SH-SY5Y (cell line): ENCODE data around the gene PEX11A.

Experiments used
- GATA2 ChIP-seq: IDR thresholded peaks from 2 replicates; pipeline ENCODE4 v1.6.1; 2011; ENCODE audit warnings: mild to moderate bottlenecking, low read depth, low read length
- GATA3 ChIP-seq: IDR thresholded peaks from 2 replicates; pipeline ENCODE4 v1.6.1; 2011; ENCODE audit warnings: low read depth, mild to moderate bottlenecking, low read length, moderate library complexity

The PEX11A gene

DNA sequence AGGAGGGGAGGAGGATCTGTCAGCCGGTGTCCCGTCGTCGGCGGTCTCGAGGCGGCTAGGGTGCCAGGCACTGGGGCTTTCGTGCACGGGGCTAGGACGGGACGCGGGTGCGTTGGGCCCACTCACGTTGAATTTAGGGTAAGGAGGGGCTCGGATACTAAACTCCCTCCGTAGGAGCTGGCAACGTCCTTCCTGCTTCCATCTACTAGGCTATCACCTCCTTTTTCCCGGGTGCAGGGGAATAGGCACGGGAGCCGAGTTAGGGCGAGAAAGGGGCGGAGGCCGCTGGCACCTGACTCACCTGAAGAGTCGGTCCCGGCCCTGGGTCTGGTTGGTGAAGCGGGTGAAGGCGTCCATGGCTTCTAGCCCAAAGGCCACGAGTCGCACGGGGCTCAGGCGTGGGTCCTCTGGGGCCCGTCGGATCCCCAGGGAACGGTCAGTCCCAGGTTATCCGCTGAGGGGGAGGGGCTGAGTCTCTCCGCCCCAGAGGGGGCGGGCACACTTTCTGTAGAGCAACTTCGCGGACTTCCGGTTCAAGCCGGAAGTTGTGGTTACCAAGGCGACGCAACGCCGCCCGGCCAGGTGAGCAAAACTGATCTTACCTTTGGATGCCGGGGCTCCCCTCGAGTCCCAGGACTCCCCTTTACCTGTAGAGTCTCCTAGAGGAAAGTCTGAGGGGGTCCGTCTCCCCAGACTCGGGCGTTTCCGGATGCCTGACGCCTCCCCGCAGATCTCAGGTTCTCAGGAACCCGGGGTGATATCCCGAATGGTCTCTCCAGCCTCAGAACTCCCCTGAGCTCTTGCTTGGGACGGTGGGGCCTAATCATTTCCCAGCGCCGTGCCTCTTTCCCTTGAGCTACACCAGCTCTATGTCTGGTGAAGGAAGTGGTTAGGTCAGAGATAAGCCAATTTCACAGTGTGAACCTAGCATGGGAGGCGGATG is at the start of gene PEX11A, which contains the start of gene WDR93:
Gene PEX11A, minus strand, starts transcription at position 479 of the 943 bp plus-strand sequence. Its CDS starts 122 bp downstream, at position 357.
Gene WDR93, plus strand, starts transcription at position 536 of the 943 bp plus-strand sequence. CDS start 10,936 bp downstream, outside the sequence.
- no peak for TF ChIP-seq GATA3
- TF ChIP-seq GATA2: no peak; the same call in 1 of the 2 replicates

GRCh38 chr15:89740137-89740536 is 49.6 kb upstream of the PEX11A start:
- no peak for TF ChIP-seq GATA3
- TF ChIP-seq GATA2: no peak

DNA sequence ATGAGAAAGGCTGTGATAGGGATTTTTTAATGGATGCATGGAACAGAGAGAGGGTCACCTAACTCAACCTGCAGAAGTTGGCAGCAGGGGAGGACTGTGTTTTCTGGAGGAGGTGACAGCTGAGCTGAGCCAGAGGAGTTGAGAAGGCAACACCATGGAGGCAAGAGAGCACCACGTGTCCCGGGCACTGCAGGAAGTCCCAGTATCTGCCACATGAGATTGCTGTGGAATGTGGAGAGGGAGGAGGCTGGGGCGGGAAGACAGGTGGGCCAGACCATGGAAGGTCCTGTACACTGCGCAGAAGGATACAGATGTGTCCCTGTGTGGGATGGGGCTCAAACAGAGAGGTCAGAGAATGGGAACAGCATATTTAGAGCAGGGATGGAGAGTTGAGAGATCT is 45.2 kb upstream of the PEX11A start:
- TF ChIP-seq GATA3: no peak
- TF ChIP-seq GATA2: no peak

- no peak for TF ChIP-seq GATA2
- TF ChIP-seq GATA3: no peak
These were observed 42.1 kb upstream of the PEX11A start for GRCh38 chr15:89732451-89733172.

- TF ChIP-seq GATA2 (no peak), GATA3 (no peak)
These were observed 40.7 kb upstream of the PEX11A start for GRCh38 chr15:89731275-89731674.

DNA sequence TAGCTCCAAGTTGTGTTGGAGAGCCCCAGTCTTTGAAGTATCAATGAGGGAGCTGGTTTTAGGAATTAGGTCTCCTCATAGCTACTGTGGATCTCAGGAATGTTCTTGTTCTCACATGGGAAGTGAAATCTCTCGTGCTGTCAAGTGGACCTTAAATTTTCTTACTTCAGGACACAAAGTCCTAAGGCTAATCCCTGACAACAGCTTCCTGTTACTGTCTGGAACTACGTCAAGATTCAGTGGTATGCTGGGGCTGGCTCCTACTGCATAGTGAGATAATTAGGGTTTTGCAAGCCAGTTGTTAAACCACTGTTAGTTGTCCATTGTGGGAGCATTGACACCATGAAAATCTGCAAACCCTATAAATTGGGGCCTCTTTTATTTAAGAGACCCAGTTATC is 37.7 kb upstream of the PEX11A start:
- TF ChIP-seq GATA3 (no peak), GATA2 (no peak)

DNA sequence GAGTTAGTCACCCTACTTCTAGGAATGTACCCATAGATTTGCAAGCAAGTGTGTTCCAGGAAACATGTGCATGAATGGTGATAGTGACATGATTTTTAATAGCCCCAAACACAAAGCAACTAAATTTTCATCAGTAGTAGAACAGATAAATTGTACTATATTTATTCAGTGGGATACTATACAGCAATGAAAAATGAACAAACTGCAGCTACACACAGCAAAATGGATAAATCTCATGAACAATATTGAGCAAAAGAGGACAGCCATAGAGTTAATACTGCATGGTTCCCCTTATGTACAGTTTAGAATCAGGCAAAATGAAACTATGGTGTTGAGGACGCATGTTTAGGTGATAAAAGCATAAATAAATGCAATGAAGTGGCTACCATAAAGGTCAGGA is 34.5 kb upstream of the PEX11A start:
- TF ChIP-seq GATA2 (no peak), GATA3 (no peak)

GRCh38 chr15:89724621-89725020 is 34.1 kb upstream of the PEX11A start:
- no peak for TF ChIP-seq GATA3
- no peak for TF ChIP-seq GATA2

DNA sequence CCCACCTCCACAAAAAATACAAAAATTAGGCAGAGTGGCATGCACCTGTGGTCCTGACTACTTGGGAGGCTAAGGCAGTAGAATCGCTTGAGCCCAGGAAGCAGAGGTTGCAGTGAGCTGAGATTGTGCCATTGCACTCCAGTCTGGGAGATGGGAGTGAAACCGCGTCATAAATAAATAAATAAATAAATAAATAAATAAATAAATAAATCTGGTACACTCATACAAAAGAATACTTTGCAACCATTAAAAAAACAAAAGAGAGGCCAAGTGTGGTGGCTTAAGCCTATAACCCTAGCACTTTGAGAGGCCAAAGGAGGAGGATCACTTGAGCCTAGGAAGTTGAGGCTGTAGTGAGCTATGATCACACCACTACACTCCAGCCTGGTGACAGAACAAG is 32.5 kb upstream of the PEX11A start:
- no peak for TF ChIP-seq GATA2
- no peak for TF ChIP-seq GATA3

DNA sequence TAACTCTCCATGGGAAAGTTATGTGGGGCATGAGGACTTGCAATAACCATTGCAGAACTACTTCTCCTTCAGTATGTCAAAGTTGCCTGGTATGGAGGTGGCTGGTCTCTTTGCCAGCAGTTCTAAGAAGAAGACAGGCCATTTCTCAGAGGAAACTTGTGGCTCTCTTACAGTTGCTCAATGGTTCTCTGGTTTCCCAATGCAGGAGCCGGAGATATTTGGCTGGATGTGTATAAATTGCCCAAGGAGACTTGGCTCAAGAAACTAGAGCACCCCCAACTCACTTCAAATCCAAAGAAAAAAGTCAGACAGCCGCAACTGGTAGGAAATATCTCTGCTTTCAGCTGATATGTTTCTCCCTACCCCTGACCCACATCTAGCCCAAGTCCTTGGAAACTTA is 24.2 kb upstream of the PEX11A start:
- no peak for TF ChIP-seq GATA3
- TF ChIP-seq GATA2: no peak

DNA sequence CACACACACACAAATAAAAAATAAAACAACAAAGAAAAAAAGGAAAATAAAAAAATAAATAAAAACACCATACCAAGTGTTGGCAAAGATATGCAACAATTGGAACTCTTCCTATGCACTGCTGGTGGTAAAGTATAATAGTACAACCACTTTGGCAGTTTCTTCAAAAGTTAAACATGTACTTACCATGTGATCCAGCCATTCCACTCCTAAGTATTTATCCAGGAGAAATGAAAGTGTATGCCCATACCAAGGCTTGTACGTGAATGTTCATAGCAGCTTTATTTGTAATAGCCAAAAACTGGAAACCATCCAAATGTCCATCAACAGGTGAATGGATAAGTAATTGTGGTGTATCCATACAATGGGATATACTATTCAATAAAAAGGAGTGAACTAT is 17.0 kb upstream of the PEX11A start:
- TF ChIP-seq GATA2 (no peak), GATA3 (no peak)

GRCh38 chr15:89704411-89704810 is 13.9 kb upstream of the PEX11A start:
- no peak for TF ChIP-seq GATA2
- no peak for TF ChIP-seq GATA3

DNA sequence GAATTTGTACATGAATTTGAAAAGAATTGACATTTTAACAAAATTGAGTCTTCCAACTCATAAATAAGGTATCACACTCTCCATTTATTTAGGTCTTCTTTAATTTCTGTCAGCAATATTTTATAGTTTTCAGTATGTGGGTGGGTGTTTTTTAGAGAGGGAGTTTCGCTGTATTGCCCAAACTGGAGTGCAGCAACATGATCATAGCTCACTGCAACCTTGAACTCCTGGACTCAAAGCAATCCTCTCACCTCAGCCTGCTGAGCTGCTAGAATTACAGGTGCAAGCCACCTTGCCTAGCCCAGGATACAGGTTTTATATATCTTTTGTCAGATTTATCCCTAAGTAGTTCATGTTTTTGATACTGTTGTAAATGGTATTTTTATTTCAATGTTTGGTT is 4.6 kb upstream of the PEX11A start:
- no peak for TF ChIP-seq GATA3
- TF ChIP-seq GATA2: no peak

GRCh38 chr15:89693696-89694095 is 3.1 kb upstream of the PEX11A start:
- TF ChIP-seq GATA3 (no peak), GATA2 (no peak)

DNA sequence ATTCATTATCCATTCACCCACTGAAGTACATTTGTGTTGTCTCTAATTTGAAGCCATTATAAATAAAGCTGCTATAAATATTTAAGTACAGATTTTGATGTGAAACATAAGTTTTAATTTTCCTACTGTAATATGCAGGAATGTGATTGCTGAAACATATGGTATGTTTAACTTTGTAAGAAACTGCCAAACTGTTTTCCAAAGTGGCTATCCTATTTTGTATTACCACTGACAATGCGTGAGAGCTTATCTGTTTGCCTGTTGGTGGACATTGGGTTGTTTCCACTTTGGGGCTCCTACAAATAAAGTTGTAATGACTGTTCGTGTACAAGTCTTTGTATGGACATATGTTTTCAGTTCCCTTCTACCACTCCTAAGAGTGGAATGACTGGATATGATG is 2.5 kb upstream of the PEX11A start:
- TF ChIP-seq GATA2 (no peak), GATA3 (no peak)

DNA sequence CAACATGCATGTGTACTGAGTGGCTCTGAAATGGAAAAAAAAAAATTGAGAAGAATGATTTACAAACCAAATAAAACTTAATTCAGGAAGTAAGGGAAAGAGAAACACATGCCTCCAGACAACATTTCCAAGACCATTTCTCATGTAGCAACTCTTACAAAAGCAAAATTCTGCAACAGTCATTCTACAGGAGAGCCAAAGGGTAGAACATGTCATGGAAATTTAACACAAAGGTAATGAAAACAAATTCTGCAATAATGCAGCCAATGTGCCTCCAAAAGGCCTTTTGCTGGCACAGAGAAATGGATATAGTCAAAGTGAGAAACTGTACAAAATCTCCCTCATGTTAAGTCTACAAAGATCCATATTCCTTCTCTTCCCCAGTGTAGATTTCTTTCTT is 4.0 kb downstream of the PEX11A start:
- no peak for TF ChIP-seq GATA2

- TF ChIP-seq GATA2 (no peak), GATA3 (no peak)
These were observed 4.6 kb downstream of the PEX11A start for GRCh38 chr15:89685995-89686394.
